ENCODE results near the gene ZAP70. TPM values are rescaled to one million over a fixed set of nuclear protein-coding genes. Genes with fewer than 3 reads are reported as not detected.

ZAP70 gene
- total RNA-seq, 1 experiment from 2014 or later: not detected

DNA sequence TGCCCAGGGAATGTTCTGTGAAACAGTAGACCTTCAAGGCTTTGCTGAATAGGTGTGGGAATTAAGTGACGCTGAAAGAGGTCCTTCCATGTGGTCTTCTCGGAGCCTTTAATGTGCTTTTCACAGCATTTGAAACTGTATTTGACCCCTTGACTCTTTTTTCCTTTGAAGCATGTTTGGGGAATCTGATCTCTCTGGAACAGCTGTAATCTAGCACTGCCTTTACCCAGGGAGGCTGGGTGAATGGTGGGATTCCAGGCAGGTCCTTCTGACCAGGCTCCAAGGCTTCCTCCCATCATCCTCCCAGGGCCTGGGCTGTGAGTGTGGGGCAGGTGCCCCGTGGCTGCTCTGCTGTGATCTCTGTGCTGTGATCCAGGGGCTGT is 4.2 kb downstream of the ZAP70 start:
- H3K36me3 Mint-ChIP-seq (ENCODE audit: insufficient read depth, unreplicated experiment): no peaks in the 10 kb centered on the region
- TF ChIP-seq, protein P1, sequence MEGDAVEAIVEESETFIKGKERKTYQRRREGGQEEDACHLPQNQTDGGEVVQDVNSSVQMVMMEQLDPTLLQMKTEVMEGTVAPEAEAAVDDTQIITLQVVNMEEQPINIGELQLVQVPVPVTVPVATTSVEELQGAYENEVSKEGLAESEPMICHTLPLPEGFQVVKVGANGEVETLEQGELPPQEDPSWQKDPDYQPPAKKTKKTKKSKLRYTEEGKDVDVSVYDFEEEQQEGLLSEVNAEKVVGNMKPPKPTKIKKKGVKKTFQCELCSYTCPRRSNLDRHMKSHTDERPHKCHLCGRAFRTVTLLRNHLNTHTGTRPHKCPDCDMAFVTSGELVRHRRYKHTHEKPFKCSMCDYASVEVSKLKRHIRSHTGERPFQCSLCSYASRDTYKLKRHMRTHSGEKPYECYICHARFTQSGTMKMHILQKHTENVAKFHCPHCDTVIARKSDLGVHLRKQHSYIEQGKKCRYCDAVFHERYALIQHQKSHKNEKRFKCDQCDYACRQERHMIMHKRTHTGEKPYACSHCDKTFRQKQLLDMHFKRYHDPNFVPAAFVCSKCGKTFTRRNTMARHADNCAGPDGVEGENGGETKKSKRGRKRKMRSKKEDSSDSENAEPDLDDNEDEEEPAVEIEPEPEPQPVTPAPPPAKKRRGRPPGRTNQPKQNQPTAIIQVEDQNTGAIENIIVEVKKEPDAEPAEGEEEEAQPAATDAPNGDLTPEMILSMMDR (IDR thresholded peaks at IDR 0.05; ENCODE audit: unreplicated experiment): no peak
- H3K9me3 Mint-ChIP-seq (ENCODE audit: low read depth, unreplicated experiment): no peaks in the 10 kb centered on the region
- no peak overlapping the region for H3K4me3 Mint-ChIP-seq (ENCODE audit: low read depth, unreplicated experiment)
- no peak for DNase-seq
- no TSS peak for BruUV-seq (replicated peaks)
- no peaks in the 10 kb centered on the region for H3K4me1 Mint-ChIP-seq (ENCODE audit: low read depth, unreplicated experiment)
- CTCF ChIA-PET: no interaction called here
- peaks cover 63% of the 10 kb centered on the region for H3K27me3 Mint-ChIP-seq (ENCODE audit: unreplicated experiment)
- no peak overlapping the region for H3K27ac Mint-ChIP-seq (ENCODE audit: unreplicated experiment)
- intact Hi-C loops (cut with micrococcal nuclease; ENCODE audit: unreplicated experiment): no loop called here

DNA sequence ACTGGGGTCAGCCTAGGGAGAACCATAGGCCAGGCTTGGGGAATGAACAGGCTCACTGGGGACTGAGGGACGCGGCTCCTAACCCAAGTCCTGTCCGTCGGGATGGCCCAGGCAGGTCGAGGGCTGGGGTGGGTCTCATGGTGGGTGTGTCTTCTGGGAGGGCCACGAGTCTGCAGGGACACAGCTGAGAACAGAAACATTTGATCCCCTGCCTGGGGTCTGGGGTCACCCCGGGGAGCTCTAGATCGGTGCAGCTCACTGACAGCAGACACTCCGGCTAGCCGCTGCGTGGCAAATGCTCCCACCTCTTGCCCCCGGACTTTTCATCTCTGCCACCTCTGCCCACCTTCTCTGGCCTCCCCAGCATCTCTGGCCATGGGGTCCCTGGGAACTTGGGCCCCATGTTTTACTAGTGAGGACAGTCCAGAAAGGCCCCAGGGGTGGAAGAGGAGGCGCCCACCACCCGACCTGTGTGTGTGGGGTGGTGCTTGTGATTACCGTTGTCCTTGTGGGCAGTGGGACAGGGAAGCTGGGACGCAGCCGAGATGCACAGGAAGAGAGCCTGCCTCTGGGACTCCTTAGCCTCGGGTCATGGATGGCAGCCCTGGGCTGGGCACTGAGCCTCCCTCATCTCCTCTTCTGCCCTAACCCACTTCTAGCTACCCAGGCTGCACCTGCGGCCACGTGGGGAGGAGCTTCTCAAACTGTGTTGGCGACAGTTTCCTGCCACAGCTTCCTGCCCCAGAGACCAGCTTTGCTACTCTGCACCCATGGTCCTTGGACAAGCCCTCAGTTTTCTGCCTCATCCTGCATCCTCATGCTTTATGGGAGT is 4.9 kb downstream of the ZAP70 start:
- no peak overlapping the region for H3K4me3 Mint-ChIP-seq (ENCODE audit: low read depth, unreplicated experiment)
- no peak overlapping the region for H3K27ac Mint-ChIP-seq (ENCODE audit: unreplicated experiment)
- H3K27me3 Mint-ChIP-seq (ENCODE audit: unreplicated experiment): peaks cover 63% of the 10 kb centered on the region
- H3K4me1 Mint-ChIP-seq (ENCODE audit: low read depth, unreplicated experiment): no peaks in the 10 kb centered on the region
- intact Hi-C loops (cut with micrococcal nuclease; ENCODE audit: unreplicated experiment): no loop called here
- no peak for DNase-seq
- no peaks in the 10 kb centered on the region for H3K36me3 Mint-ChIP-seq (ENCODE audit: insufficient read depth, unreplicated experiment)
- no peaks in the 10 kb centered on the region for H3K9me3 Mint-ChIP-seq (ENCODE audit: low read depth, unreplicated experiment)
- TF ChIP-seq, protein P1 (IDR thresholded peaks at IDR 0.05; ENCODE audit: unreplicated experiment): no peak
- no TSS peak for BruUV-seq (replicated peaks)
- CTCF ChIA-PET: no interaction called here

DNA sequence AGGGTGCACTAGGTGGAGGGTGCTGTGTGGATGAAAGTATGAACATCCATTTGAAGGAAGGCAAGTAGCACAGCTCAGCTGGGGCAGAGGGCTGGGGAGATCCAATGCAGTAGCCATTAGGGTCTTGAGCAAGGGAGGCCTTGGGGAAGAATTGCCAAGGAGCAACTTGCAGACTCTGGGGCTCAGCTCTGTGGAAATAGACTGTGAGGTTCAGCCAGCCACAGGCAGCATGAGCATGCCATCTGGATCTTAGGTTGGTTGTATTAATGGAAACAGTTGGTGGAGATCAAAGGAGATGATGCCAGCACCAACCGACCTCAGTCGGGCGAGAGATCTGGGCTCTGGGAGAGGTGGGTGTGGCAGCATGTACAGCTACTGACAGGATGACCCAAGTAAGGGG is 5.6 kb downstream of the ZAP70 start:
- Mint-ChIP-seq H3K27ac (ENCODE audit: unreplicated experiment) (no peak overlapping the region), H3K9me3 (ENCODE audit: low read depth, unreplicated experiment) (no peaks in the 10 kb centered on the region), H3K4me1 (ENCODE audit: low read depth, unreplicated experiment) (no peaks in the 10 kb centered on the region), H3K27me3 (ENCODE audit: unreplicated experiment) (peaks cover 63% of the 10 kb centered on the region), H3K36me3 (ENCODE audit: insufficient read depth, unreplicated experiment) (no peaks in the 10 kb centered on the region), H3K4me3 (ENCODE audit: low read depth, unreplicated experiment) (no peak overlapping the region)
- no peak for DNase-seq
- intact Hi-C loops (cut with micrococcal nuclease; ENCODE audit: unreplicated experiment): no loop called here
- CTCF ChIA-PET: no interaction called here
- BruUV-seq (replicated peaks): no TSS peak
- TF ChIP-seq, protein P1 (IDR thresholded peaks at IDR 0.05; ENCODE audit: unreplicated experiment): no peak

DNA sequence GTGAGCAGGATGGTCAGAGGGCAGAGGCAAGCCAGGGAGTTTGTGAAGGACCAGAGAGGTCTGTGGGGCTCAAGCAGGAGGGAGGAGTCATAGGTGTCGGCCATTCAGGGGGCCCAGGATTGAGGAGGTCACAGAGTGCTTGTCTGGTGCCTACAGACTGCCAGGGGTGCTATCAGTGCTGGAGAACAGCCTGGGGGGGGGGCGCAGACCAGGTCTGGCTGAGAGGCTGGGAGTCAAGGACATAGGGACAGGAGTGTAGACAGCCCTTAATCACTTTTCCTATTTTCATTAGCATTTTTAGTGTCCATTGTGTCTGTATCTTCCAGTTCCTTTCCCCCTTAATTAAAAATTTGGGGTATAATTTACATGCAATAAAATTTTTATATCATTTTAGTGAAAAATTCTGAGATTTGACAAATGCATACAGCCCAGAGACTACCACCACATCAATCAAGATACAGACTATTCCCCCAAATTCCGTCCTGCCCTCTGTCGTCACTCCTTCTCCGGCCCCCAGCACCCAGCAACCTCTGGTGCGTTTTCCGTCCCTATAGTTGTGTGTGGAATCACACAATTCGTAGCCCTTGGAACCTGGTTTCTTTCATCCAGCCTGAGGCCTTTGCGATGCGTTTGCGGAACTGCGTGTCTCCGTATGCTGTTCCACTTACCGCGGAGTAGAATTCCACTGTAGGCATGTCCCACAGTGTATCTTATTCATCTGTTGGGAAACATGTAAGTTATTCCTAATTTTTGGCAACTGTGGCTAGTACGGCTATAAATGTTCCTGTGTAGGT is 6.2 kb downstream of the ZAP70 start:
- Mint-ChIP-seq H3K9me3 (ENCODE audit: low read depth, unreplicated experiment) (no peaks in the 10 kb centered on the region), H3K36me3 (ENCODE audit: insufficient read depth, unreplicated experiment) (no peaks in the 10 kb centered on the region), H3K27ac (ENCODE audit: unreplicated experiment) (no peak overlapping the region), H3K4me1 (ENCODE audit: low read depth, unreplicated experiment) (no peaks in the 10 kb centered on the region), H3K27me3 (ENCODE audit: unreplicated experiment) (peaks cover 58% of the 10 kb centered on the region), H3K4me3 (ENCODE audit: low read depth, unreplicated experiment) (no peak overlapping the region)
- intact Hi-C loops (cut with micrococcal nuclease; ENCODE audit: unreplicated experiment): no loop called here
- TF ChIP-seq, protein P1 (IDR thresholded peaks at IDR 0.05; ENCODE audit: unreplicated experiment): no peak
- CTCF ChIA-PET: no interaction called here
- no TSS peak for BruUV-seq (replicated peaks)
- DNase-seq: no peak

Measured in Calu3 (cell line).